H1 (cell line): ENCODE measurements around the gene CCN6. TPM values are rescaled to one million over a fixed set of nuclear protein-coding genes. Genes with fewer than 3 reads are reported as not detected.

Experiments
- CTCF ChIA-PET: fragments of 300-600 bp; sonication (Branson Sonifier 250); formaldehyde crosslinking; loops from one replicate; lab custom pipeline; 2021; ENCODE audit not compliant: partially characterized antibody; lab: Charles Lee
- POLR2A ChIA-PET: fragments of 300-600 bp; sonication (Branson Sonifier 250); formaldehyde crosslinking; loops from one replicate; lab custom pipeline; 2021; ENCODE audit warnings: inconsistent platforms; ENCODE audit not compliant: partially characterized antibody; lab: Charles Lee
- DNase-seq, 2 experiments: peaks; one replicate each; pipeline versions ENCODE4 v3.0.0 to v3.0.0-alpha.2; 2010 to 2022; ENCODE audit warnings: low spot score in 2 of 2, low read depth in 1 of 2, mixed read lengths in 1 of 2
- FAIRE-seq: peaks from 2 replicates; lab custom pipeline; 2011; peaks lifted over from hg19 to GRCh38; lab: Jason Lieb, UNC
- H2AFZ ChIP-seq: 2 replicates; pipeline ENCODE4 v1.8.1; 2012; ENCODE audit warnings: low read length, inconsistent platforms
- H2AK5ac ChIP-seq: 2 replicates; pipeline ENCODE4 v1.6.1; 2013; ENCODE audit warnings: low read depth, low read length
- H2BK120ac ChIP-seq: replicated peaks from 2 replicates; pipeline ENCODE3; 2013; ENCODE audit warnings: low read depth, low read length, inconsistent platforms
- H2BK12ac ChIP-seq: 2 replicates; pipeline ENCODE4 v1.6.1; 2013; ENCODE audit warnings: low read depth, low read length
- H2BK15ac ChIP-seq: 2 replicates; pipeline ENCODE4 v1.6.1; 2013; ENCODE audit warnings: low read length
- H2BK20ac ChIP-seq: 2 replicates; pipeline ENCODE4 v1.6.1; 2013; ENCODE audit warnings: low read length
- H2BK5ac ChIP-seq: 2 replicates; pipeline ENCODE4 v1.6.1; 2013; ENCODE audit warnings: low read depth, low read length
- H3K14ac ChIP-seq: 2 replicates; pipeline ENCODE4 v1.6.1; 2013; ENCODE audit warnings: inconsistent platforms; ENCODE audit not compliant: insufficient read length
- H3K18ac ChIP-seq: 2 replicates; pipeline ENCODE4 v1.6.1; 2013; ENCODE audit warnings: low read length; ENCODE audit errors: extremely low read depth
- H3K23ac ChIP-seq: 2 replicates; pipeline ENCODE4 v1.6.1; 2013; ENCODE audit warnings: inconsistent platforms; ENCODE audit not compliant: insufficient read length
- H3K23me2 ChIP-seq: 2 replicates; pipeline ENCODE4 v1.6.1; 2013; ENCODE audit warnings: low read depth, low read length
- H3K27ac ChIP-seq: 2 replicates; pipeline ENCODE4 v1.6.1; 2011; ENCODE audit warnings: low read depth, low read length, inconsistent platforms
- H3K27me3 ChIP-seq, 4 experiments: replicated peaks in 1 of 4; 1 replicate in 1 of 4; 2 replicates in 3 of 4; pipeline versions ENCODE4 v1.6.1 to v1.8.1; 2011 to 2013; ENCODE audit warnings: low read length in 3 of 4, mild to moderate bottlenecking in 3 of 4, inconsistent platforms in 2 of 4, mixed read lengths in 2 of 4, moderate library complexity in 1 of 4; ENCODE audit not compliant: control insufficient read depth in 3 of 4, insufficient read depth in 3 of 4; ENCODE audit errors: extremely low read depth in 1 of 4
- H3K36me3 ChIP-seq, 4 experiments: 2 replicates each; pipeline versions ENCODE4 v1.6.1 to v1.8.1; 2011 to 2013; ENCODE audit warnings: mild to moderate bottlenecking in 4 of 4, low read length in 3 of 4, moderate library complexity in 2 of 4, control low read depth in 1 of 4, inconsistent platforms in 1 of 4; ENCODE audit not compliant: insufficient read depth in 4 of 4, control insufficient read depth in 2 of 4
- H3K4ac ChIP-seq: replicated peaks from 2 replicates; pipeline ENCODE3; 2013; ENCODE audit warnings: low read length, low read depth, mixed read lengths, inconsistent platforms; ENCODE audit not compliant: insufficient read length
- H3K4me1 ChIP-seq, 4 experiments: replicated peaks in 1 of 4; 1 replicate in 1 of 4; 2 replicates in 3 of 4; pipeline versions ENCODE4 v1.6.1 to v1.8.1; 2011 to 2013; ENCODE audit warnings: low read length in 3 of 4, inconsistent platforms in 2 of 4, mixed read lengths in 1 of 4; ENCODE audit not compliant: insufficient read depth in 4 of 4, control insufficient read depth in 3 of 4
- H3K4me2 ChIP-seq, 2 experiments: 2 replicates each; pipeline versions ENCODE4 v1.6.1 to v1.8.1; 2011 to 2013; ENCODE audit warnings: low read depth in 2 of 2, low read length in 2 of 2, control low read depth in 1 of 2, inconsistent platforms in 1 of 2, mild to moderate bottlenecking in 1 of 2; ENCODE audit not compliant: insufficient read depth in 1 of 2
- H3K4me3 ChIP-seq, 4 experiments: fragments of 200-600, 300-600 bp in 1 of 4; sonication (generic), shearing (Covaris generic), sonication (Bioruptor Twin) in 1 of 4; 2 replicates each; pipeline versions ENCODE4 v1.5.1 to v1.8.1; 2011 to 2016; ENCODE audit warnings: low read length in 4 of 4, low read depth in 3 of 4, control low read depth in 2 of 4, inconsistent platforms in 2 of 4, mild to moderate bottlenecking in 2 of 4, mixed read lengths in 1 of 4, moderate library complexity in 1 of 4; ENCODE audit not compliant: insufficient read depth in 2 of 4; ENCODE audit errors: extremely low read depth in 1 of 4
- H3K56ac ChIP-seq: replicated peaks from 2 replicates; pipeline ENCODE3; 2013; ENCODE audit warnings: low read depth, mild to moderate bottlenecking, mixed read lengths, low read length, inconsistent platforms; ENCODE audit not compliant: insufficient read length
- H3K79me1 ChIP-seq: 2 replicates; pipeline ENCODE4 v1.6.1; 2013; ENCODE audit warnings: low read depth, low read length, control low read depth
- H3K79me2 ChIP-seq, 2 experiments: 2 replicates each; pipeline versions ENCODE4 v1.6.1 to v1.8.1; 2012 to 2013; ENCODE audit warnings: low read length in 2 of 2, mild to moderate bottlenecking in 2 of 2, inconsistent platforms in 1 of 2; ENCODE audit not compliant: insufficient read depth in 2 of 2, control insufficient read depth in 1 of 2
- H3K9ac ChIP-seq, 4 experiments: replicated peaks in 1 of 4; 1 replicate in 1 of 4; 2 replicates in 3 of 4; pipeline versions ENCODE4 v1.6.1 to v1.8.1; 2011 to 2013; ENCODE audit warnings: low read depth in 3 of 4, low read length in 3 of 4, control low read depth in 2 of 4, mild to moderate bottlenecking in 2 of 4, moderate library complexity in 2 of 4, inconsistent platforms in 1 of 4; ENCODE audit errors: extremely low read depth in 1 of 4
- H3K9me3 ChIP-seq, 2 experiments: 2 replicates each; pipeline versions ENCODE4 v1.6.1 to v1.8.1; 2012 to 2013; ENCODE audit warnings: mild to moderate bottlenecking in 2 of 2, moderate library complexity in 2 of 2, control low read depth in 1 of 2, inconsistent platforms in 1 of 2, low read depth in 1 of 2, low read length in 1 of 2, mixed read lengths in 1 of 2; ENCODE audit not compliant: insufficient read depth in 2 of 2
- H4K20me1 ChIP-seq, 2 experiments: replicated peaks in 1 of 2; 2 replicates each; pipeline versions ENCODE3 to v1.8.1; 2011 to 2013; ENCODE audit warnings: inconsistent platforms in 2 of 2, low read length in 2 of 2, mild to moderate bottlenecking in 1 of 2; ENCODE audit not compliant: insufficient read depth in 2 of 2, control insufficient read depth in 1 of 2
- H4K5ac ChIP-seq: 2 replicates; pipeline ENCODE4 v1.6.1; 2013; ENCODE audit warnings: low read length, low read depth, mixed read lengths, inconsistent platforms; ENCODE audit not compliant: insufficient read length
- H4K8ac ChIP-seq: 2 replicates; pipeline ENCODE4 v1.8.0; 2013; ENCODE audit warnings: mild to moderate bottlenecking, moderate library complexity, low read length, inconsistent platforms; ENCODE audit not compliant: insufficient read depth; ENCODE audit errors: extremely low read depth
- H4K91ac ChIP-seq: replicated peaks from 2 replicates; pipeline ENCODE3; 2013; ENCODE audit warnings: low read length, mixed read lengths, inconsistent platforms; ENCODE audit not compliant: insufficient read length
- SIN3A ChIP-seq, 2 experiments: IDR thresholded peaks in 1 of 2; conservative IDR thresholded peaks in 1 of 2; 2 replicates each; pipeline ENCODE4 v1.6.1; 2011 to 2012; ENCODE audit warnings: low read length in 2 of 2, improper control_type of control experiment in 1 of 2, low read depth in 1 of 2, mild to moderate bottlenecking in 1 of 2
- WGBS, 2 experiments: shearing (Covaris generic) in 1 of 2; methylation state at CpG; one replicate each; pipeline versions ENCODE4 v1.1.6 to v1.1.7; 2013 to 2015; ENCODE audit warnings: low lambda C conversion rate in 2 of 2, mixed read lengths in 2 of 2, inconsistent platforms in 1 of 2, low coverage in 1 of 2, missing lambda C conversion rate in 1 of 2; ENCODE audit not compliant: insufficient replicate concordance in 2 of 2, insufficient coverage in 1 of 2, insufficient read length in 1 of 2; ENCODE audit errors: extremely low coverage in 1 of 2, missing lambda C conversion rate in 1 of 2; 5-methylcytosine and 5-hydroxymethylcytosine counted together
- polyA plus RNA-seq, 7 experiments: library from polyadenylated mRNA; depleted of rRNA in 3 of 7; stranded (reverse) in 5 of 7; unstranded in 2 of 7; fragments of >200 nt in 5 of 7; fragments of 200-250 nt in 2 of 7; gene quantifications; 1 replicate in 5 of 7; 2 replicates in 1 of 7; 4 replicates in 1 of 7; pipeline versions ENCODE4 v1.2.1 to v1.2.3, GENCODE V29; 2011 to 2013; ENCODE audit warnings: missing spikeins in 2 of 7, mixed read lengths in 2 of 7
- total RNA-seq: library from RNA; stranded (reverse); fragmentation: NEBNext Ultra II Directional; extraction: Animal tissue kit (Norgen Biotek cat#: 25700); gene quantifications from 2 replicates; pipeline ENCODE4 v1.2.1, GENCODE V29; 2021

CCN6 gene
- total and polyA plus RNA-seq, 2 of the 8 experiments (the other 6 are each of a cell fraction or from before 2014, with no cell fraction given) = not detected

DNA sequence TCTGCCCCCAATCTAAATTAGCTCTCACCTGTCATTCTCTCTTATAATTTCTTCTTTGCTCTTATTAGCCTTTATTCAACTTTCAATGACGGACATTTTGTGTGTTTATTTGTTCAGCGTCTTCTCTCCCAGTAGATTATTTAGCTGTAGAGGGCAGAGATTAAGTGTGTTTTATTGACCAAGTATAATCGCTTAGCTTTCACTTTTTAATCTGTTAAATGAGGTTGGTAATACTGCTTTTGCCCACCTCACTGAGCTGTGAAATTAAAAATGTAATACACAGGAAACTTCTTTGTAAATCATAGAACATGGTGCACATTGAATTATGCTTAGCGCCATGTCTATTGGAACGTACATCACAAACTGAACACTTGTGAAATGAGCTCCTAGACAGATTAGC is 3.5 kb upstream of the CCN6 start:
- WGBS, 2 experiments = 92% methylated on average over 5 of the region's 5 CpGs; no CpG with 5 or more reads in 1 of the 2 experiments
- Histone ChIP-seq H3K27me3 (no peaks in the 10 kb centered on the region), H3K27ac (no peak overlapping the region), H2BK120ac (no peak overlapping the region), H3K18ac (no peak overlapping the region), H3K79me2 (no peaks in the 10 kb centered on the region), H4K8ac (no peak overlapping the region), H2BK20ac (no peak overlapping the region), H4K91ac (no peak overlapping the region), H3K9me3 (peaks cover 0 to 6% of the 10 kb centered on the region in 2 experiments; a peak in 1 of 4 replicates), H3K4ac (no peak overlapping the region), H2AFZ (no peak overlapping the region), H3K56ac (no peak overlapping the region), H3K23me2 (no peaks in the 10 kb centered on the region), H2BK15ac (no peak overlapping the region), H3K4me3 (no peak overlapping the region), H2BK5ac (no peak overlapping the region), H3K14ac (no peak overlapping the region), H4K20me1 (no peaks in the 10 kb centered on the region), H3K4me1 (no peaks in the 10 kb centered on the region), H3K23ac (no peak overlapping the region), H3K36me3 (no peaks in the 10 kb centered on the region), H3K4me2 (no peak overlapping the region), H3K9ac (no peak overlapping the region), H2BK12ac (no peak overlapping the region), H3K79me1 (no peaks in the 10 kb centered on the region), H4K5ac (no peak overlapping the region), H2AK5ac (no peak overlapping the region)
- FAIRE-seq (no peak), DNase-seq (no peak)
- ChIA-PET POLR2A (no interaction called here), CTCF (interaction anchor here (0.7 to 1.7 kb wide), 3 partner anchors 9 to 114 kb away, joined by 5 to 6 read pairs (median 5); no protein-coding TSS in a partner anchor)
- no peak for TF ChIP-seq SIN3A (conservative IDR thresholded peaks at IDR 0.05 in 1 of 2, IDR thresholded peaks at IDR 0.05 in 1 of 2; ENCODE audit: low read depth in 1 of 2, low read length in 2 of 2)
